Fibroblast of upper back skin (primary cell): ENCODE measurements around the gene SPANXA1.
"Not testable (repeated sequence)": the region's sequence is repeated elsewhere in the genome, so short reads cannot be mapped to it uniquely, and the experiment has no call there.

Experiments
- DNase-seq: peaks from one replicate; pipeline ENCODE4 v3.0.0-alpha.2; 2013

SPANXA1 gene

GRCh38 chrX:141584638-141585037 lies at the start of gene SPANXA1:
SPANXA1 (minus strand) TSS chrX:141584738; CDS start chrX:141584678, 60 bp downstream.
- not testable (repeated sequence) for DNase-seq

- no peak for DNase-seq
Observed at GRCh38 chrX:141632124-141632523, 47.6 kb upstream of the SPANXA1 start.

GRCh38 chrX:141619336-141619735 lies 34.8 kb upstream of the SPANXA1 start:
- peak; percentile 46 for DNase-seq

GRCh38 chrX:141609111-141609510 lies 24.6 kb upstream of the SPANXA1 start:
- DNase-seq, result no peak

- DNase-seq, result not testable (repeated sequence)
Observed at GRCh38 chrX:141589408-141589807, 4.9 kb upstream of the SPANXA1 start, which contains the start of gene SPANXA2. SPANXA2 (plus strand) TSS chrX:141589708; CDS start chrX:141589768, 60 bp downstream.

- DNase-seq, result not testable (repeated sequence)
Observed at GRCh38 chrX:141542551-141542950, 42.0 kb downstream of the SPANXA1 start.
